ENCODE measurements around the gene SNED1.

Gene SNED1

GRCh38 chr2:241066171-241066892 is 67.9 kb downstream of the SNED1 start:
- in situ Hi-C loops (cut with MboI; ENCODE audit: low sequenced_read_pairs): no loop called here

- in situ Hi-C loops (cut with MboI; ENCODE audit: low sequenced_read_pairs): no loop called here
These were observed 68.5 kb downstream of the SNED1 start for GRCh38 chr2:241066893-241067341.

GRCh38 chr2:241067501-241068135 is 69.2 kb downstream of the SNED1 start:
- in situ Hi-C loops (cut with MboI; ENCODE audit: low sequenced_read_pairs): no loop called here

GRCh38 chr2:241068136-241068941 is 69.9 kb downstream of the SNED1 start:
- in situ Hi-C loops (cut with MboI; ENCODE audit: low sequenced_read_pairs): no loop called here

GRCh38 chr2:241068942-241069810 is 70.8 kb downstream of the SNED1 start:
- in situ Hi-C loops (cut with MboI; ENCODE audit: low sequenced_read_pairs): no loop called here

GRCh38 chr2:241069821-241070281 is 71.4 kb downstream of the SNED1 start:
- in situ Hi-C loops (cut with MboI; ENCODE audit: low sequenced_read_pairs): no loop called here

GRCh38 chr2:241070361-241070760 is 71.9 kb downstream of the SNED1 start:
- in situ Hi-C loops (cut with MboI; ENCODE audit: low sequenced_read_pairs): no loop called here

- in situ Hi-C loops (cut with MboI; ENCODE audit: low sequenced_read_pairs): no loop called here
These were observed 72.6 kb downstream of the SNED1 start for GRCh38 chr2:241070811-241071676.

GRCh38 chr2:241071677-241072111 is 73.3 kb downstream of the SNED1 start:
- in situ Hi-C loops (cut with MboI; ENCODE audit: low sequenced_read_pairs): no loop called here

- in situ Hi-C loops (cut with MboI; ENCODE audit: low sequenced_read_pairs): no loop called here
These were observed 73.7 kb downstream of the SNED1 start for GRCh38 chr2:241072151-241072550.

- in situ Hi-C loops (cut with MboI; ENCODE audit: low sequenced_read_pairs): no loop called here
These were observed 74.2 kb downstream of the SNED1 start for GRCh38 chr2:241072553-241073165.

GRCh38 chr2:241073166-241074064 is 75.0 kb downstream of the SNED1 start:
- in situ Hi-C loops (cut with MboI; ENCODE audit: low sequenced_read_pairs): no loop called here

- in situ Hi-C loops (cut with MboI; ENCODE audit: low sequenced_read_pairs): no loop called here
These were observed 75.8 kb downstream of the SNED1 start for GRCh38 chr2:241074065-241074818.

GRCh38 chr2:241074901-241075540 is 76.6 kb downstream of the SNED1 start:
- in situ Hi-C loops (cut with MboI; ENCODE audit: low sequenced_read_pairs): no loop called here

- in situ Hi-C loops (cut with MboI; ENCODE audit: low sequenced_read_pairs): no loop called here
These were observed 82.2 kb downstream of the SNED1 start for GRCh38 chr2:241080405-241081189.

GRCh38 chr2:241081190-241081642 is 82.8 kb downstream of the SNED1 start:
- in situ Hi-C loops (cut with MboI; ENCODE audit: low sequenced_read_pairs): no loop called here
